ENCODE data around the gene KPNA4.
A peak's percentile ranks its signal among the peaks of the same experiment; 100 is the strongest.

Gene KPNA4

DNA sequence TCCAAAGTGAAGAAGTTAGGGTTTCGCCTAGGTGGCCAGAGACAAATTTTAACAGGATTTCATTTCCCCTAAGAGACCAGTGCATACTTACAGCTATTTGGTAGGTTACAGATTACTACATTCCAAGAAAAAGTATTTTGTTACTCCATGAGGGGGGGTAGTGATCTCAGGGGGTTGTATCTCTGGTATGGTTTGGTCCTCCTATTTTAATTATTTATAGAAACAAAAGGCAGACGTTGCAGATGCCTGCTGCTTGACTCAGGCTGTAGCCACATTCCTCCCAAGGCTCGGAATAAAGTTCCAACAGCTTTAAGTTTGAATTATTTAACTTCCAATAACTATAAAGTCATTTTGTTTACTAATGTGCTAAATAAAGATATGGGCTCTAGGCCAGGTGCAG, 114.5 kb downstream of the KPNA4 start:
- POLR2A ChIA-PET, result no interaction called here
- CTCF ChIA-PET, result interaction anchor here (0.8 to 2.6 kb wide), 4 partner anchors 9 to 55 kb away, joined by 3 to 16 read pairs (median 4); no protein-coding TSS in a partner anchor
- TF ChIP-seq, protein P1, sequence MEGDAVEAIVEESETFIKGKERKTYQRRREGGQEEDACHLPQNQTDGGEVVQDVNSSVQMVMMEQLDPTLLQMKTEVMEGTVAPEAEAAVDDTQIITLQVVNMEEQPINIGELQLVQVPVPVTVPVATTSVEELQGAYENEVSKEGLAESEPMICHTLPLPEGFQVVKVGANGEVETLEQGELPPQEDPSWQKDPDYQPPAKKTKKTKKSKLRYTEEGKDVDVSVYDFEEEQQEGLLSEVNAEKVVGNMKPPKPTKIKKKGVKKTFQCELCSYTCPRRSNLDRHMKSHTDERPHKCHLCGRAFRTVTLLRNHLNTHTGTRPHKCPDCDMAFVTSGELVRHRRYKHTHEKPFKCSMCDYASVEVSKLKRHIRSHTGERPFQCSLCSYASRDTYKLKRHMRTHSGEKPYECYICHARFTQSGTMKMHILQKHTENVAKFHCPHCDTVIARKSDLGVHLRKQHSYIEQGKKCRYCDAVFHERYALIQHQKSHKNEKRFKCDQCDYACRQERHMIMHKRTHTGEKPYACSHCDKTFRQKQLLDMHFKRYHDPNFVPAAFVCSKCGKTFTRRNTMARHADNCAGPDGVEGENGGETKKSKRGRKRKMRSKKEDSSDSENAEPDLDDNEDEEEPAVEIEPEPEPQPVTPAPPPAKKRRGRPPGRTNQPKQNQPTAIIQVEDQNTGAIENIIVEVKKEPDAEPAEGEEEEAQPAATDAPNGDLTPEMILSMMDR (IDR thresholded peaks at IDR 0.05; ENCODE audit: control extremely low read depth, extremely low read depth, low read depth, missing control alignments), result no peak

DNA sequence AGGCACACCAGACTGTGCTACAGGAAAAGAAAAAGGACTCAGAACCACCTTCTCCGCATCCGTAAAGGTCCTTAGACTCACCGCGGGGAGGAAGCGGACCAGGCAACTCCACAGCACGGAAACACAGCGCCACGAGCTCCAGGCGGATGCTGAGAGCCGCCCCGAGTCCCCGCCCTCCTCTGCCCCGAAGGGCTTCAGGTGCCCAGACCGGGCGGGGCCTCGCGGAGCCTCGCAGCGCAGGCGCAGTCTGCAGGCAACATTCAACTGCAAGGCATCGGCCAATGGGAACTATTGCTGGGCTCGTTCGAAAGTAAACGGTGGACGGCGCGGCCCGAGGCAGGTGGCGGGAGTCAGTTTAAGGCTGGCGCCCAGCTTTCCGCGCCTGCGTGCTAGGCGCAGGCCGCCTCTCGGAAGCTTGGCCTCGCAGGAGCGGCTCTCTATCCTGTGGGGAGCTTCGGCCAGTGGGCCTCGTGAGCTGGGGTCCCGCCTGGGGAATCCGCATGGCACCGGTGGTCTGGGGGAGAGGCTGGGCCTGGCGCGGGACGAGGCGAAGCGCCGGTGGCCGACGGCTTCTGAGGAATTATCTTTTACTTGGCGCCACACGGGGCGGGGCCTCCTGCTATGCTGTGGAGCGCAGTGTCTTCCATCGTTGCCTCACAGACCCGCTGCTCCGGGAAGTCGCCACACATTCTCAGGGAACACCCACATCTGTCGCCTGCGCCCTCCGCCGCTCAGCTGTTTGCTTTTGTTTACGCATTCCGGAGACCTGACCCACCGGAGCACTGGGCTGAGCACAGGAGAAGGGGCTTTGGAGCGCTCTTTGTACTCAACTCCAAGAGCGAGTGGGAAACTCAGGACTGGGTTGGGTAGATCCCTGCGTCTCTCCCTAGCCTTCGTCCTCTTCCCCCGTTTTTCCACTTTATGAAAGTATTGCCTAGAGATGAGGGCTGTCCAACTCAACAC, 115.5 kb downstream of the KPNA4 start, which contains the start of gene TRIM59:
TSS of gene TRIM59 (minus strand) at position 151 of the 963 bp plus-strand sequence. CDS start 10,603 bp downstream, outside the sequence.
- POLR2A ChIA-PET, result interaction anchor here (0.5 to 1.0 kb wide), 3 partner anchors 14 to 729 kb away, joined by 3 read pairs; no protein-coding TSS in a partner anchor
- TF ChIP-seq, protein P1 (IDR thresholded peaks at IDR 0.05; ENCODE audit: control extremely low read depth, extremely low read depth, low read depth, missing control alignments), result no peak

More for the DNA sequence above, 114.5 kb downstream of the KPNA4 start:
- DNase-seq (ENCODE audit: extremely low spot score), result no peak

DNA sequence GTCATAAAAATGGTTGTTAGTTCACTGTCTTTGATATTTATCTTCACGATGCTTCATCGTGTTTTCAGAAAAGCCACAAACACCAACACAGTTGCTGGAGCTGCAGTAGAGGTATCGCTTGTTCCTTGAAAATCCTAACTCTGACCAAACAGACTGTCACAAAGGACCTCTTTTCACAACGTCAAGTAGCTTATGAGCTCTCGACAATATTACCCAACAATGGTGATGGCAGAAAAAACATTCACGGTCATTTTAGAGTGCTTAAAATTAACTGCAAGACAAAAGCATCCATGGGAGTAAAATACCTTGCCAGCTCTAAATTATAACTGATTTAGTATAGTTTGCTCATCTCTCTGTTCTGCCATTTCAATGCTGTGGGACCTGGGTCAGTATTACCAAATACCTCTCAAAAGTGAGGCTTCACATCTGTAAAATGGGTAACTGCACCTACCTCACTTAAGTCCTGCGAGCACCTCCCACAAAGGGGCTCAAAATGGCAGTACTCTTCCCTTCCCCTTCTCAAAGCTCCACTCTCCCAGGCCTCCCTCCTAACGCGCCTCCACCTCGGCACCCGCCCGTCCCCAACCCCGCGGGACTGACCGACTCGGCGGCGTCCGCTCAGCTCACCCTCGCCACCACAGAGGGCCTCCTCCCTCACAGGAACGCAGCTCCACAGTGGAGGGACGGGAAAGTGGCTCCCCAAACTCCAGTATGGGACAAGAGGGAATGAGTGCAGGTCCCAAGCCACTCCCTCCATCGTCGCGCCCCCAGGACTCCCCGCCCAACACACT, 116.3 kb downstream of the KPNA4 start:
- POLR2A ChIA-PET, result interaction anchor here (0.5 to 1.0 kb wide), 3 partner anchors 13 to 729 kb away, joined by 3 read pairs; no protein-coding TSS in a partner anchor
- TF ChIP-seq, protein P1 (IDR thresholded peaks at IDR 0.05; ENCODE audit: control extremely low read depth, extremely low read depth, low read depth, missing control alignments), result no peak
- peak; percentile 67 for DNase-seq (ENCODE audit: extremely low spot score)
- CTCF ChIA-PET, result interaction anchor here (0.7 to 2.6 kb wide), 12 partner anchors 11 to 563 kb away, joined by 3 to 16 read pairs (median 4); no protein-coding TSS in a partner anchor

More for the DNA sequence above, 115.5 kb downstream of the KPNA4 start, which contains the start of gene TRIM59:
- CTCF ChIA-PET, result interaction anchor here (0.7 to 2.6 kb wide), 14 partner anchors 10 to 563 kb away, joined by 3 to 16 read pairs (median 4); no protein-coding TSS in a partner anchor
- DNase-seq (ENCODE audit: extremely low spot score), result peak; percentile 99

DNA sequence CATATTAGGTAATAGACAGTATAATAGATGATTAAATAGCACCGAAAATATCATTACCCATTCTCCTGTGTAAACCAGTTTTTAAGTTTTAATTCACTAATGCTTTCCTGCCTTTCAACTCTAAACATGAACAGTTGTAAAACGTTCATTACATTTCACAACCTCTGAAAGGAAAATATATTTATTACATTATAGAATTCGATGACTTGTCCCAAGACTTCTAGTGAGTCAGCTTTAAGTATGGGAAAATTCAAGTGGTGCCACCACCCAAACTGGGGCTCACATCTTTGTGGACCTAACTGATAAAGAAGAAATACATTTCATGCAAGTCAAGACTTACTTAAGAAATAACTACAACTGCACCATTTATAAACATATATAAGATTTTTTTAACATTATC, 117.8 kb downstream of the KPNA4 start:
- TF ChIP-seq, protein P1 (IDR thresholded peaks at IDR 0.05; ENCODE audit: control extremely low read depth, extremely low read depth, low read depth, missing control alignments), result no peak
- ChIA-PET POLR2A (no interaction called here), CTCF (no interaction called here)
- DNase-seq (ENCODE audit: extremely low spot score), result no peak

DNA sequence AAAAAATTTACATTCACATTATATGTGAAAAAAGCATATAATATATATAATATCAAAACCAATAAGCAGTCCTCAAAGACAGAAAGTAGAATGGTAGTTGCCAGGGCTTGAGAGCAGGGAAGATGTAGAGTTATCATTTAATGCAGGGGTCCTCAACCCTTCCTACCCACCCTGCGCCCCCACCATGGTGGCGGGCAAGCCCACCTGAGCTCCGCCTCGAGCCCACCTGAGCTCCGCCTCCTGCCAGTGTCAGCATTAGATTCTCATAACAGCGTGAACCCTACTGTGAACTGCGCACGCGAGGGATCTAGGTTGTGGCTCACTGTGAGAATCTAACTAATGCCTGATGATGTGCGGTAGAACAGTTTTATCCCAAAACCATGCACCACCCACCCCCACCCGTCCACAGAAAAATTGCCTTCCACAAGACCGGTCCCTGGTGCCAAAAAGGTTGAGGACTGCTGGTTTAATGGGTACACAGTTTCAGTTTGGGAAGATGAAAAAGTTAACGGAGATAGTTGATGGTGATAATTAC, 118.8 kb downstream of the KPNA4 start:
- ChIA-PET POLR2A (no interaction called here), CTCF (interaction anchor here (1.4 kb wide), 1 partner anchor 27 kb away, joined by 3 read pairs; no protein-coding TSS in a partner anchor)
- TF ChIP-seq, protein P1 (IDR thresholded peaks at IDR 0.05; ENCODE audit: control extremely low read depth, extremely low read depth, low read depth, missing control alignments), result no peak
- DNase-seq (ENCODE audit: extremely low spot score), result no peak

All from GM10248 (cell line).